ENCODE measurements around the gene TRIOBP. TPM values are rescaled to one million over a fixed set of nuclear protein-coding genes. Genes with fewer than 3 reads are reported as not detected.

The TRIOBP gene
- total RNA-seq, 1 donor from 2014 or later: 108 TPM

DNA sequence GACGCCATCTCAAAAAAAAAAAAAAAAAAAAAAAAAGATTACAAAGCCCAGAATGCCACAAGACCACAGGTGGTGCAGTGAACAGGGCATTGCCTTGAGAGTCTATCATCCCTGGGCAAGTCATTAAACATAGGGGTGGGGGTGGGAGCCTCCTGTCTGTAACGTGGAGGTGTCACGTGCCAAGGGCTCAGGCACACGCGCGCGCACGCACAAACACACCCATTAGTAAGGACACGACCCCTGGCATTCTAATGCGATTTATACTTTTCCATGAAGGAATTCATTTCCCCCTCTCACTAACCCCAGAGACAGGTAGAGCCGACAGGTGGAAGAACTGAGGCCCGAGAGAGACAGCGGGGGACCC lies 105.1 kb downstream of the TRIOBP start:
- peaks cover 45% of the 10 kb centered on the region for H3K4me1 ChIP-seq
- intact Hi-C loops (cut with DNase I): no loop called here

DNA sequence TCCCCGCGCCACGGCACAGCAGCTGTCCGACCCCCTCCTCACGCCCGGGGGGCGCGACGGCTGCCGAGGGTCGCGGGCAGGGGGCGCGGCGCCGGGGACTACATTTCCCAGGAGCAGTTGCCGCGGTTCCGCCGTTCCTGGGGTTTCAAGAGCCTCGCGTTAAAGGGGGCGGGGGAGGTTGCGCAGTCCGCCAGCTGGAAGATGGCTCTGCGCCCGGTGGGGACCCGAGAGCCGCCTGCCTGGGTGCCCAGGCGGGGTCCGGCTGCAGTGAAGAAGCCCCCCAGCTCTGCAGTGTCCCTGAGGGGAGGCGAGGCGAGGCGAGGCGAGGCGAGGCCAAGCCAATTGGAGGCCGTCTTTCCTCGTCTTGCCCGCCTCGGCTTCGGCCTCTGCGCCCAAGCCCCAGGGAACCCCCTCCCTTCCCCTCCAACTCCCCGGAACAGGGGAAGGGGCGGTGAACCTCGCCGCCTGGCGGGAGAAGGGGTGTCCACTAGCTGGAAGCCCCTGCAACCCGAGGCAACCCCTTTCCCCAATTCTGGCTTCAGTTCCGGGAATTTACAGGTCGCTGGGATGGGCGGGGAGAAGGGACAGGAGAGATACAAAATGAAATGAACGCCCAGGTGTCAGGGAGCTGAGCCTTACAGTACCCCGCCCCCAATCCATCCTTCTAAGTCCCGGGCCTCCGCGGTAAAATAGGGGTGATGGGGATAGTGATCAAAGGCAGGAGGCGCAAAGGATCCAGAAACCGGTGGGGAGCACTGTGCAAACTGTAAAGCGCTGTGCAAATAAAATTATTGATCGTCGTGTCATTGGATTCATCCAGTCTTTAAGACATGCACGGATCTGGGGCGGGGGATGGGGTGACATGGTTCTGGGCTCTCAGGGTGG lies 105.7 kb downstream of the TRIOBP start:
- no peaks in the 10 kb centered on the region for H3K9me3 ChIP-seq
- DNase-seq (ENCODE audit: extremely low spot score in 2 of 2): peak in 1 of 2 donors; percentile 85
- peaks cover 52% of the 10 kb centered on the region for H3K4me1 ChIP-seq
- TF ChIP-seq POLR2A (IDR thresholded peaks at IDR 0.05) (no peak), POLR2AphosphoS5 (IDR thresholded peaks at IDR 0.05; ENCODE audit: insufficient read depth in 1 of 2, low read depth in 1 of 2) (peak in 1 of 2 donors; percentile 70)
- intact Hi-C loops (cut with DNase I): no loop called here
- no peaks in the 10 kb centered on the region for H3K36me3 ChIP-seq
- H3K27me3 ChIP-seq: no peaks in the 10 kb centered on the region
- H3K27ac ChIP-seq: peak overlapping the region; percentile 34
- H3K4me3 ChIP-seq: peak overlapping the region; percentile 51 to 55

More for the DNA sequence above, 105.1 kb downstream of the TRIOBP start:
- H3K27me3 ChIP-seq: no peaks in the 10 kb centered on the region
- no peaks in the 10 kb centered on the region for H3K9me3 ChIP-seq
- H3K27ac ChIP-seq: no peak overlapping the region
- peak overlapping the region; percentile 51 to 55 for H3K4me3 ChIP-seq
- H3K36me3 ChIP-seq: no peaks in the 10 kb centered on the region
- no peak for DNase-seq (ENCODE audit: extremely low spot score in 2 of 2)
- TF ChIP-seq, protein P1, sequence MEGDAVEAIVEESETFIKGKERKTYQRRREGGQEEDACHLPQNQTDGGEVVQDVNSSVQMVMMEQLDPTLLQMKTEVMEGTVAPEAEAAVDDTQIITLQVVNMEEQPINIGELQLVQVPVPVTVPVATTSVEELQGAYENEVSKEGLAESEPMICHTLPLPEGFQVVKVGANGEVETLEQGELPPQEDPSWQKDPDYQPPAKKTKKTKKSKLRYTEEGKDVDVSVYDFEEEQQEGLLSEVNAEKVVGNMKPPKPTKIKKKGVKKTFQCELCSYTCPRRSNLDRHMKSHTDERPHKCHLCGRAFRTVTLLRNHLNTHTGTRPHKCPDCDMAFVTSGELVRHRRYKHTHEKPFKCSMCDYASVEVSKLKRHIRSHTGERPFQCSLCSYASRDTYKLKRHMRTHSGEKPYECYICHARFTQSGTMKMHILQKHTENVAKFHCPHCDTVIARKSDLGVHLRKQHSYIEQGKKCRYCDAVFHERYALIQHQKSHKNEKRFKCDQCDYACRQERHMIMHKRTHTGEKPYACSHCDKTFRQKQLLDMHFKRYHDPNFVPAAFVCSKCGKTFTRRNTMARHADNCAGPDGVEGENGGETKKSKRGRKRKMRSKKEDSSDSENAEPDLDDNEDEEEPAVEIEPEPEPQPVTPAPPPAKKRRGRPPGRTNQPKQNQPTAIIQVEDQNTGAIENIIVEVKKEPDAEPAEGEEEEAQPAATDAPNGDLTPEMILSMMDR (IDR thresholded peaks at IDR 0.05): no peak
- TF ChIP-seq POLR2AphosphoS5 (IDR thresholded peaks at IDR 0.05; ENCODE audit: insufficient read depth in 1 of 2, low read depth in 1 of 2): no peak
- TF ChIP-seq POLR2A (IDR thresholded peaks at IDR 0.05): no peak

DNA sequence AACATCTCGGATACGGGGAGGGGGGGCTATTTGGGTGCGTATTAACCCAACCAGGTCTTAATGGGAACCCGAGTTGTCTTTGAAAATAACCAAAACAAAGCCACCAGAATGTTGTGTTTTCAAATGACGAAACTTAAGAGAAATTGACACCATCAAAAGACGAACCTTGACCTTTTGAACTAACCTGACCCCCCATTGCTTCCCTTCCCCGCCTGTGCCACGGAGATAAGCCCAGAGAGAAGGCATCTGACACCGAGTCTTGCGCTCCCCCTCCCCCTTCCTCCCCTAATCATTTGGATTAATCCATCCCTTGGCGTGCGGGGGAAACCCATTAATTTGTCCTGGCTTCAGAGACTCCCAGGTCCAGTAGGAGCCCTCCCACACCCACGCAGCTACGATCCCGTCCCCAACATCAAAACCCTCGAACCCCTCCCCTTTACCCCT lies 106.4 kb downstream of the TRIOBP start:
- TF ChIP-seq POLR2A (IDR thresholded peaks at IDR 0.05) (no peak), POLR2AphosphoS5 (IDR thresholded peaks at IDR 0.05; ENCODE audit: insufficient read depth in 1 of 2, low read depth in 1 of 2) (no peak)
- TF ChIP-seq, protein P1 (IDR thresholded peaks at IDR 0.05): no peak
- Histone ChIP-seq H3K27me3 (no peaks in the 10 kb centered on the region), H3K4me1 (peaks cover 56% of the 10 kb centered on the region), H3K9me3 (no peaks in the 10 kb centered on the region), H3K36me3 (no peaks in the 10 kb centered on the region), H3K27ac (no peak overlapping the region), H3K4me3 (peak overlapping the region; percentile 51 to 55)
- no peak for DNase-seq (ENCODE audit: extremely low spot score in 2 of 2)
- intact Hi-C loops (cut with DNase I): no loop called here

DNA sequence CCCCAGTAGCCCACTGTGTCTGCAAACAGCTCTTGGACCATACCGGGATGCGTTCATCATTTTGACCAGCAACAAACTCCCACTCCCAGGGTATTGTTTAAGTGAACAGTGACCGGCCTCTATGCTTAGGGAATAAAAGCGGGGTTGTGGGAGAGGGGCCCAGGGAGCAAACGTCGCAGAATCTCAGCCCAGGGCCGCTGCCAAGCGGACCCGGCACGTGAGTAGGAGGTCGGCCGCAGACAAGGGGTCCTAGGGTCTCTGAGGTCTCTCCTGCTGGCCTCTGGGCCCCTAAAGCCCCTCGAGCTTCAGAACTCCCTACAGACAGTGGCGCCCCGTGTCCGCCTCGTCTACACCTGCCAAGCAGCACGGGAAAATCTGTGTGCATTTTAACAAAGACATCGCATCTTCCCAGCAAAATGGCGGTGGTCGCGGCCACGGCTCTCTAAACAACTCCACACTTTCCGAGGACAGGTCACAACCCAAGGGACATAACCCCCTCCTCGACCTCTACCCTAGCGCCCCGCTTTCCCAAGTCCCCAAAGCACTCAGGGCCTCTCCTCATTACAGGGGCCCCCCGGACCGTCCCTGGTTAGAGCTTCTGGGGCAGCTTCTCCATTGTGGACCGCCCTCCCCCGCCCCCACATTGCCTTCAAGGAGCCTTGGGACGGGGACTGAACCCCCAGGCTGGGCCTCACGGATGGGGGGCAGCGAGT lies 106.9 kb downstream of the TRIOBP start:
- TF ChIP-seq POLR2AphosphoS5 (IDR thresholded peaks at IDR 0.05; ENCODE audit: insufficient read depth in 1 of 2, low read depth in 1 of 2): no peak
- no peak for TF ChIP-seq POLR2A (IDR thresholded peaks at IDR 0.05)
- TF ChIP-seq, protein P1 (IDR thresholded peaks at IDR 0.05): no peak
- Histone ChIP-seq H3K4me3 (peak overlapping the region; percentile 54 to 61), H3K4me1 (peaks cover 62% of the 10 kb centered on the region), H3K9me3 (no peaks in the 10 kb centered on the region), H3K27ac (peak overlapping the region; percentile 92), H3K36me3 (no peaks in the 10 kb centered on the region), H3K27me3 (no peaks in the 10 kb centered on the region)
- intact Hi-C loops (cut with DNase I): no loop called here
- peak in 1 of 2 donors; percentile 86 for DNase-seq (ENCODE audit: extremely low spot score in 2 of 2)

DNA sequence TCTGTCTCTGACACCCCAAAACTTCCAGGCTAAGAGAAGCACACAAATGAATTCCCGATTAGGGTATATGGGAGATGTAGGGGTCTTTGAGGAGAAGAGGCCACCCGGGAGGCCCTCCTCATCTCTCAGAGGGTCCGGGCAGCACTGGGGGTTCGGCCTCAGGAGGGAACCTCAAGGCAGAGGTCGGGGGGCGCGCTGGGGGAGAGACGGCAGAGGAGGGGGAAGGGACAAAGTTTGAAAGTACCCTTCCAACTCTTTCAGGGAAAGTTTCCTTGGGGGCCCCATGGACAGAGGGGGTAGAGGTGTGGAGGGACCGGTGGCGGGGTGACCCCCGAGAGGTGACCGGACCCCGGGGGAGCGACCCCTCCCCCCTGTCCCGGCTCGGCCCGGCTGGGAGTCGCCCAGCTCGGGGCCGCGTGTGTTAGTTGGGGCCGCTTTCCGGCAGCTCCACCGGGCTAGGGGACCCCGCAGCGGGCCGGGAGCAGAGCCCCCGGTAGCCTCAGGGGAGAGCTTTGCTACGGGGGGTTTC lies 107.6 kb downstream of the TRIOBP start:
- no peaks in the 10 kb centered on the region for H3K36me3 ChIP-seq
- intact Hi-C loops (cut with DNase I): no loop called here
- no peak for DNase-seq (ENCODE audit: extremely low spot score in 2 of 2)
- H3K4me3 ChIP-seq: peak overlapping the region; percentile 54 to 61
- no peaks in the 10 kb centered on the region for H3K9me3 ChIP-seq
- no peaks in the 10 kb centered on the region for H3K27me3 ChIP-seq
- H3K27ac ChIP-seq: peak overlapping the region; percentile 92
- TF ChIP-seq, protein P1 (IDR thresholded peaks at IDR 0.05): no peak
- TF ChIP-seq POLR2AphosphoS5 (IDR thresholded peaks at IDR 0.05; ENCODE audit: insufficient read depth in 1 of 2, low read depth in 1 of 2): no peak
- TF ChIP-seq POLR2A (IDR thresholded peaks at IDR 0.05): no peak
- H3K4me1 ChIP-seq: peaks cover 68% of the 10 kb centered on the region
